Measurements from ENCODE around the gene TMPRSS11B.

DNA sequence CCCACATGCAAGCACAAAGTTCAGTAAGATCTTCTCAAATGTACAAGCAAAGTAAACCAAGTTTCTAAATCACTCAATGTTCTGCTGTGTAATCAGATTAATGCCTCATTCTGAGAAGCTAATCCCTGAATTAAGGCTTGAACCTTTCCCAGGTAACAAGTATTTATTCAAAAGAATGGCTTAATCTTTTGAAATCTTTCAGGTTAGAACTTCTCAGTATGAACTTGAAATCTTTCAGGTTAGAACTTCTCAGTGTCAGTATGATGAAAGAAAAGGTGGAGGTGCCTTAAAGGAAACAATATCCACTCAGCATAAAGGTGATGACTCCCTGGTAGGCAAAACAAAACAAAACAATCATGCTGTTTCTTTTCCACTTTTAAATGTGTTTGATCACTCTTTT lies 29.0 kb downstream of the TMPRSS11B start:
- TF ChIP-seq, protein P1, sequence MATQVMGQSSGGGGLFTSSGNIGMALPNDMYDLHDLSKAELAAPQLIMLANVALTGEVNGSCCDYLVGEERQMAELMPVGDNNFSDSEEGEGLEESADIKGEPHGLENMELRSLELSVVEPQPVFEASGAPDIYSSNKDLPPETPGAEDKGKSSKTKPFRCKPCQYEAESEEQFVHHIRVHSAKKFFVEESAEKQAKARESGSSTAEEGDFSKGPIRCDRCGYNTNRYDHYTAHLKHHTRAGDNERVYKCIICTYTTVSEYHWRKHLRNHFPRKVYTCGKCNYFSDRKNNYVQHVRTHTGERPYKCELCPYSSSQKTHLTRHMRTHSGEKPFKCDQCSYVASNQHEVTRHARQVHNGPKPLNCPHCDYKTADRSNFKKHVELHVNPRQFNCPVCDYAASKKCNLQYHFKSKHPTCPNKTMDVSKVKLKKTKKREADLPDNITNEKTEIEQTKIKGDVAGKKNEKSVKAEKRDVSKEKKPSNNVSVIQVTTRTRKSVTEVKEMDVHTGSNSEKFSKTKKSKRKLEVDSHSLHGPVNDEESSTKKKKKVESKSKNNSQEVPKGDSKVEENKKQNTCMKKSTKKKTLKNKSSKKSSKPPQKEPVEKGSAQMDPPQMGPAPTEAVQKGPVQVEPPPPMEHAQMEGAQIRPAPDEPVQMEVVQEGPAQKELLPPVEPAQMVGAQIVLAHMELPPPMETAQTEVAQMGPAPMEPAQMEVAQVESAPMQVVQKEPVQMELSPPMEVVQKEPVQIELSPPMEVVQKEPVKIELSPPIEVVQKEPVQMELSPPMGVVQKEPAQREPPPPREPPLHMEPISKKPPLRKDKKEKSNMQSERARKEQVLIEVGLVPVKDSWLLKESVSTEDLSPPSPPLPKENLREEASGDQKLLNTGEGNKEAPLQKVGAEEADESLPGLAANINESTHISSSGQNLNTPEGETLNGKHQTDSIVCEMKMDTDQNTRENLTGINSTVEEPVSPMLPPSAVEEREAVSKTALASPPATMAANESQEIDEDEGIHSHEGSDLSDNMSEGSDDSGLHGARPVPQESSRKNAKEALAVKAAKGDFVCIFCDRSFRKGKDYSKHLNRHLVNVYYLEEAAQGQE (IDR thresholded peaks at IDR 0.05): no peak
- TF ChIP-seq, protein P2, sequence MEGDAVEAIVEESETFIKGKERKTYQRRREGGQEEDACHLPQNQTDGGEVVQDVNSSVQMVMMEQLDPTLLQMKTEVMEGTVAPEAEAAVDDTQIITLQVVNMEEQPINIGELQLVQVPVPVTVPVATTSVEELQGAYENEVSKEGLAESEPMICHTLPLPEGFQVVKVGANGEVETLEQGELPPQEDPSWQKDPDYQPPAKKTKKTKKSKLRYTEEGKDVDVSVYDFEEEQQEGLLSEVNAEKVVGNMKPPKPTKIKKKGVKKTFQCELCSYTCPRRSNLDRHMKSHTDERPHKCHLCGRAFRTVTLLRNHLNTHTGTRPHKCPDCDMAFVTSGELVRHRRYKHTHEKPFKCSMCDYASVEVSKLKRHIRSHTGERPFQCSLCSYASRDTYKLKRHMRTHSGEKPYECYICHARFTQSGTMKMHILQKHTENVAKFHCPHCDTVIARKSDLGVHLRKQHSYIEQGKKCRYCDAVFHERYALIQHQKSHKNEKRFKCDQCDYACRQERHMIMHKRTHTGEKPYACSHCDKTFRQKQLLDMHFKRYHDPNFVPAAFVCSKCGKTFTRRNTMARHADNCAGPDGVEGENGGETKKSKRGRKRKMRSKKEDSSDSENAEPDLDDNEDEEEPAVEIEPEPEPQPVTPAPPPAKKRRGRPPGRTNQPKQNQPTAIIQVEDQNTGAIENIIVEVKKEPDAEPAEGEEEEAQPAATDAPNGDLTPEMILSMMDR (IDR thresholded peaks at IDR 0.05; ENCODE audit: low read depth, low read length, missing input control): no peak
- TF ChIP-seq GABPA (IDR thresholded peaks at IDR 0.05 in 1 of 2, conservative IDR thresholded peaks at IDR 0.05 in 1 of 2) (no peak), SP1 (IDR thresholded peaks at IDR 0.05) (no peak), TAF1 (conservative IDR thresholded peaks at IDR 0.05) (no peak), YY1 (IDR thresholded peaks at IDR 0.05) (no peak), HNF4G (IDR thresholded peaks at IDR 0.05) (no peak)
- TF ChIP-seq, protein P3, sequence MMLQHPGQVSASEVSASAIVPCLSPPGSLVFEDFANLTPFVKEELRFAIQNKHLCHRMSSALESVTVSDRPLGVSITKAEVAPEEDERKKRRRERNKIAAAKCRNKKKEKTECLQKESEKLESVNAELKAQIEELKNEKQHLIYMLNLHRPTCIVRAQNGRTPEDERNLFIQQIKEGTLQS (IDR thresholded peaks at IDR 0.05): no peak
